ENCODE measurements around the gene KCNQ2.

DNA sequence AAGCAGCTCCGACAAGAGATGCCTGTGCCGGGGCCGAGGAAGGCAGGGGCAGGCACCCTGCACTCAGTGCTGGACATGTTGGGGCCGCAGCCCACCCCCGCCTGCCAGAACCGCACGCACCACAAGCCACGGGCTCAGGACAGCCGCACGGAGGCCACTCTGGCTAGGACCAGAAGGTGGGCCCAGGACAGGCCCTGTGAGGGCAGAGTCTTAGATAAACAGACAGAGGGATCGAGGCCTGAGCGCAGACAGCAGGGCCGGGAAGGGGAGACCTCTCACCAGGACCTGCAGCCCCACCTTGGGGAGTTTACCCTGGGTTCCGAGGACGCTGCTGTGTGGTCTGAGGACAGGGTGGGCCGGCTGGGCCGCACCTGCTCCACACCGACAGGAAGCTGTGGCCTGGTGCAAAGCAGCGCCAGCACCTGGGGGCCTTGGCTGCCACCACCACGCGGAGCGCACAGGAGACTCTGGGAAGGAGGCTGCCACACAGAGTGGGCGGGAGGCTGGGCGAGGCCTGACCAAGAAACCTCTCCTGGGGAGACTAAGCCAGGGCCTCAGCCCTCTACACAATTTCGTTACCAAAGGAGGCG, 32.0 kb downstream of the KCNQ2 start:
- TF ChIP-seq, protein P1, sequence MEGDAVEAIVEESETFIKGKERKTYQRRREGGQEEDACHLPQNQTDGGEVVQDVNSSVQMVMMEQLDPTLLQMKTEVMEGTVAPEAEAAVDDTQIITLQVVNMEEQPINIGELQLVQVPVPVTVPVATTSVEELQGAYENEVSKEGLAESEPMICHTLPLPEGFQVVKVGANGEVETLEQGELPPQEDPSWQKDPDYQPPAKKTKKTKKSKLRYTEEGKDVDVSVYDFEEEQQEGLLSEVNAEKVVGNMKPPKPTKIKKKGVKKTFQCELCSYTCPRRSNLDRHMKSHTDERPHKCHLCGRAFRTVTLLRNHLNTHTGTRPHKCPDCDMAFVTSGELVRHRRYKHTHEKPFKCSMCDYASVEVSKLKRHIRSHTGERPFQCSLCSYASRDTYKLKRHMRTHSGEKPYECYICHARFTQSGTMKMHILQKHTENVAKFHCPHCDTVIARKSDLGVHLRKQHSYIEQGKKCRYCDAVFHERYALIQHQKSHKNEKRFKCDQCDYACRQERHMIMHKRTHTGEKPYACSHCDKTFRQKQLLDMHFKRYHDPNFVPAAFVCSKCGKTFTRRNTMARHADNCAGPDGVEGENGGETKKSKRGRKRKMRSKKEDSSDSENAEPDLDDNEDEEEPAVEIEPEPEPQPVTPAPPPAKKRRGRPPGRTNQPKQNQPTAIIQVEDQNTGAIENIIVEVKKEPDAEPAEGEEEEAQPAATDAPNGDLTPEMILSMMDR (IDR thresholded peaks at IDR 0.05): no peak
- no peak for TF ChIP-seq EZH2 (IDR thresholded peaks at IDR 0.05)
